Gastroesophageal sphincter (tissue), 3 donors: ENCODE results near the gene CASQ1.

Experiments used
- EP300 ChIP-seq: sonication (generic); formaldehyde crosslinking; IDR thresholded peaks from one replicate; pipeline ENCODE4 v1.6.1; 2017; ENCODE audit warnings: antibody characterized with exemption, mild to moderate bottlenecking
- POLR2A ChIP-seq, 2 donors: fragments of 450-650 bp; IDR thresholded peaks; one replicate each; pipeline ENCODE4 v1.6.1; 2017; ENCODE audit warnings: antibody characterized with exemption in 2 of 2, mild to moderate bottlenecking in 2 of 2, moderate library complexity in 1 of 2
- TF ChIP-seq, protein P1 (sequence below), 4 experiments: fragments of 200-600 bp in 2 of 4; fragments of 450-650 bp in 2 of 4; sonication (generic) in 1 of 4; IDR thresholded peaks; one replicate each; pipeline ENCODE4 v1.5.1; 2017 to 2019; ENCODE audit warnings: antibody characterized with exemption in 4 of 4, mild to moderate bottlenecking in 2 of 4, moderate library complexity in 2 of 4

DNA sequence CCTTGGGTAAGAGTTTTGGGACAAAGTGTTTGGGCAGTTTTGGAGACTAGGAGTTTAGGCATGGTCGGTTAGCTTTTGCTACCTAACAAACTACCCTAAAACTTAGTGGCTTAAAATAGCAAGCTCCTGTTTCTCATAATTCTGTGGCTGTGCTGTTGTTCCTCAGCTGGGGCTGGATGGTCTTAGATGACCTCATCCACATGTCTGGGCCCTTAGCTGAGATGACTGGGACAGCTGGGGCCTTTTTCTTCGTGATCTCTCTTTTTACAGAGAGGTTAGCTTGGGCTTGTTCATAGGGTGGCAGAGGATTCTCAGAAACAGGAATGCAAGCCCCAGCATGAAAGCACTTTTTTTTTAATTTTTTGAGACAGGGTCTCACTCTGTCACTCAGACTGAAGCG is 32.3 kb upstream of the CASQ1 start:
- TF ChIP-seq, protein P1, sequence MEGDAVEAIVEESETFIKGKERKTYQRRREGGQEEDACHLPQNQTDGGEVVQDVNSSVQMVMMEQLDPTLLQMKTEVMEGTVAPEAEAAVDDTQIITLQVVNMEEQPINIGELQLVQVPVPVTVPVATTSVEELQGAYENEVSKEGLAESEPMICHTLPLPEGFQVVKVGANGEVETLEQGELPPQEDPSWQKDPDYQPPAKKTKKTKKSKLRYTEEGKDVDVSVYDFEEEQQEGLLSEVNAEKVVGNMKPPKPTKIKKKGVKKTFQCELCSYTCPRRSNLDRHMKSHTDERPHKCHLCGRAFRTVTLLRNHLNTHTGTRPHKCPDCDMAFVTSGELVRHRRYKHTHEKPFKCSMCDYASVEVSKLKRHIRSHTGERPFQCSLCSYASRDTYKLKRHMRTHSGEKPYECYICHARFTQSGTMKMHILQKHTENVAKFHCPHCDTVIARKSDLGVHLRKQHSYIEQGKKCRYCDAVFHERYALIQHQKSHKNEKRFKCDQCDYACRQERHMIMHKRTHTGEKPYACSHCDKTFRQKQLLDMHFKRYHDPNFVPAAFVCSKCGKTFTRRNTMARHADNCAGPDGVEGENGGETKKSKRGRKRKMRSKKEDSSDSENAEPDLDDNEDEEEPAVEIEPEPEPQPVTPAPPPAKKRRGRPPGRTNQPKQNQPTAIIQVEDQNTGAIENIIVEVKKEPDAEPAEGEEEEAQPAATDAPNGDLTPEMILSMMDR (IDR thresholded peaks at IDR 0.05) = no peak
- TF ChIP-seq EP300 (no peak), POLR2A (IDR thresholded peaks at IDR 0.05) (no peak)
